WTC11 (cell line): Measurements from ENCODE around the gene VWA8. TPM values are rescaled to one million over a fixed set of nuclear protein-coding genes. Genes with fewer than 3 reads are reported as not detected.

Source experiments
- ATAC-seq: fragments of 200-7000 bp; cut with Tn5 transposase; 2 replicates; pipeline ENCODE4 v1.10.0; 2021; ENCODE audit warnings: mild to moderate bottlenecking, moderate library complexity
- CTCF ChIA-PET: fragments of 300-600 bp; sonication (Branson Sonifier 250); formaldehyde crosslinking; loops from one replicate; lab custom pipeline; 2021; ENCODE audit warnings: antibody characterized with exemption; lab: Charles Lee
- POLR2A ChIA-PET: fragments of 350-600 bp; sonication (Branson Sonifier 250); formaldehyde crosslinking; loops from one replicate; lab custom pipeline; 2021; ENCODE audit warnings: antibody characterized with exemption; lab: Charles Lee
- DNase-seq: peaks from one replicate; pipeline ENCODE4 v3.0.0; 2021; ENCODE audit warnings: low spot score
- H3K27ac Mint-ChIP-seq: 2 replicates; pipeline ENCODE4 v1.8.0; 2021; ENCODE audit warnings: mixed read lengths
- H3K27me3 Mint-ChIP-seq: 2 replicates; pipeline ENCODE4 v1.8.0; 2021; ENCODE audit warnings: low read depth, mild to moderate bottlenecking, moderate library complexity, mixed read lengths
- H3K36me3 Mint-ChIP-seq: 2 replicates; pipeline ENCODE4 v1.8.0; 2021; ENCODE audit warnings: mixed read lengths
- H3K4me1 Mint-ChIP-seq: 2 replicates; pipeline ENCODE4 v1.8.0; 2022; ENCODE audit warnings: mixed read lengths
- H3K4me3 Mint-ChIP-seq: 2 replicates; pipeline ENCODE4 v1.8.0; 2021; ENCODE audit warnings: mild to moderate bottlenecking, moderate library complexity, mixed read lengths
- H3K9me3 Mint-ChIP-seq: 2 replicates; pipeline ENCODE4 v1.8.0; 2021; ENCODE audit warnings: mixed read lengths
- AFF4 ChIP-seq: sonication (generic); formaldehyde crosslinking; IDR thresholded peaks from 2 replicates; pipeline ENCODE4 v1.8.1; 2023; ENCODE audit warnings: mild to moderate bottlenecking, missing genetic modification reagents, borderline replicate concordance
- ARID4B ChIP-seq: sonication (generic); formaldehyde crosslinking; IDR thresholded peaks from 2 replicates; pipeline ENCODE4 v1.8.0; 2023; ENCODE audit warnings: missing genetic modification reagents, mild to moderate bottlenecking, borderline replicate concordance
- CTCF ChIP-seq: fragments of 200-600 bp; IDR thresholded peaks from 2 replicates; pipeline ENCODE4 v1.8.0; 2022; ENCODE audit warnings: antibody characterized with exemption
- FOXJ3 ChIP-seq: sonication (generic); formaldehyde crosslinking; IDR thresholded peaks from 2 replicates; pipeline ENCODE4 v1.9.0; 2021; ENCODE audit warnings: missing genetic modification reagents, mild to moderate bottlenecking, borderline replicate concordance
- GTF2I ChIP-seq: fragments of 250-450 bp; sonication (Bioruptor Pico); conservative IDR thresholded peaks from 2 replicates; pipeline ENCODE4 v1.4.0; 2021; ENCODE audit warnings: mild to moderate bottlenecking
- HMGA2 ChIP-seq: fragments of 250-450 bp; sonication (Bioruptor Pico); IDR thresholded peaks from 2 replicates; pipeline ENCODE4 v1.4.0; 2021; ENCODE audit warnings: mild to moderate bottlenecking, moderate library complexity
- JUN ChIP-seq: sonication (generic); formaldehyde crosslinking; IDR thresholded peaks from 2 replicates; pipeline ENCODE4 v1.8.0; 2023; ENCODE audit warnings: mild to moderate bottlenecking, missing genetic modification reagents
- MLX ChIP-seq: sonication (generic); formaldehyde crosslinking; IDR thresholded peaks from 2 replicates; pipeline ENCODE4 v1.8.1; 2023; ENCODE audit warnings: mild to moderate bottlenecking, missing genetic modification reagents, moderate library complexity
- OVOL2 ChIP-seq: fragments of 250-450 bp; sonication (Bioruptor Pico); IDR thresholded peaks from 2 replicates; pipeline ENCODE4 v1.9.0; 2021; ENCODE audit warnings: mild to moderate bottlenecking, borderline replicate concordance
- RORB ChIP-seq: fragments of 250-450 bp; sonication (Bioruptor Pico); IDR thresholded peaks from 2 replicates; pipeline ENCODE4 v1.9.0; 2021; ENCODE audit warnings: mild to moderate bottlenecking
- SMAD4 ChIP-seq: sonication (generic); formaldehyde crosslinking; IDR thresholded peaks from 2 replicates; pipeline ENCODE4 v1.8.0; 2022; ENCODE audit warnings: mild to moderate bottlenecking, missing genetic modification reagents
- TEAD4 ChIP-seq: sonication (generic); formaldehyde crosslinking; IDR thresholded peaks from 2 replicates; pipeline ENCODE4 v1.8.0; 2022; ENCODE audit warnings: mild to moderate bottlenecking, missing genetic modification reagents
- USF2 ChIP-seq: sonication (generic); formaldehyde crosslinking; IDR thresholded peaks from 2 replicates; pipeline ENCODE4 v1.8.1; 2023; ENCODE audit warnings: mild to moderate bottlenecking, missing genetic modification reagents, moderate library complexity
- ZNF121 ChIP-seq: sonication (generic); formaldehyde crosslinking; IDR thresholded peaks from 2 replicates; pipeline ENCODE4 v1.8.0; 2023; ENCODE audit warnings: missing genetic modification reagents
- ZNF219 ChIP-seq: sonication (generic); formaldehyde crosslinking; IDR thresholded peaks from 2 replicates; pipeline ENCODE4 v1.8.0; 2023; ENCODE audit warnings: missing genetic modification reagents, mild to moderate bottlenecking, borderline replicate concordance
- ZNF512 ChIP-seq: sonication (generic); formaldehyde crosslinking; IDR thresholded peaks from 2 replicates; pipeline ENCODE4 v1.8.1; 2022; ENCODE audit warnings: missing genetic modification reagents, borderline replicate concordance
- total RNA-seq: library from RNA; stranded (reverse); gene quantifications from 3 replicates; pipeline ENCODE4 v1.2.3, GENCODE V29; 2021

Gene VWA8
- total RNA-seq, 1 experiment from 2014 or later, result 19.9 TPM

- TF ChIP-seq AFF4 (CRISPR knock-in tag) (no peak), ZNF219 (no peak), OVOL2 (no peak)
Measured at GRCh38 chr13:41565846-41566245, 395.1 kb downstream of the VWA8 start (continued).

- ChIA-PET POLR2A (no interaction called here), CTCF (interaction anchor here (0.7 to 1.0 kb wide), 2 partner anchors 18 to 22 kb away, joined by 3 read pairs; no protein-coding TSS in a partner anchor)
- Mint-ChIP-seq H3K4me1 (no peaks in the 10 kb centered on the region), H3K27me3 (no peaks in the 10 kb centered on the region), H3K27ac (no peak overlapping the region), H3K36me3 (peaks cover under 1% of the 10 kb centered on the region; the same call in 1 of the 2 replicates), H3K9me3 (no peaks in the 10 kb centered on the region), H3K4me3 (no peak overlapping the region)
- ATAC-seq (no peak), DNase-seq (no peak)
- TF ChIP-seq SMAD4 (CRISPR knock-in tag), result no peak
- no peak for TF ChIP-seq AFF4 (CRISPR knock-in tag)
- no peak for TF ChIP-seq FOXJ3 (CRISPR knock-in tag)
- no peak for TF ChIP-seq MLX (CRISPR knock-in tag)
- no peak for TF ChIP-seq ZNF512 (CRISPR knock-in tag)
- TF ChIP-seq TEAD4 (CRISPR knock-in tag), result no peak
- TF ChIP-seq JUN (CRISPR knock-in tag), result no peak
- no peak for TF ChIP-seq RORB (CRISPR knock-in tag)
- no peak for TF ChIP-seq GTF2I
- TF ChIP-seq USF2 (CRISPR knock-in tag), result no peak
- TF ChIP-seq CTCF, result no peak
- TF ChIP-seq ARID4B (CRISPR knock-in tag), result no peak
- no peak for TF ChIP-seq ZNF121 (CRISPR knock-in tag)
- no peak for TF ChIP-seq HMGA2 (CRISPR knock-in tag)
Measured at GRCh38 chr13:41565216-41565615, 395.7 kb downstream of the VWA8 start.
